HTR-8/SVneo (cell line): Measurements from ENCODE around the gene OR52B6.
"Not testable (repeated sequence)": the region's sequence is repeated elsewhere in the genome, so short reads cannot be mapped to it uniquely, and the experiment has no call there.

Experiments
- DNase-seq: peaks from one replicate; pipeline ENCODE4 v3.0.0; 2011; ENCODE audit warnings: low spot score, mixed read lengths; ENCODE audit not compliant: insufficient read length
- FAIRE-seq: peaks from 2 replicates; lab custom pipeline; 2011; peaks lifted over from hg19 to GRCh38; lab: Jason Lieb, UNC

OR52B6 gene

GRCh38 chr11:5580577-5580976 is at the start of gene OR52B6:
TSS of gene OR52B6 (plus strand) at chr11:5580877. CDS start at chr11:5580877, 0 bp downstream.
- no peak for FAIRE-seq
- DNase-seq = no peak

GRCh38 chr11:5531053-5531831 is 49.4 kb upstream of the OR52B6 start:
- DNase-seq (no peak), FAIRE-seq (no peak)

GRCh38 chr11:5534046-5534445 is 46.6 kb upstream of the OR52B6 start:
- FAIRE-seq = no peak
- DNase-seq = no peak

- no peak for FAIRE-seq
- no peak for DNase-seq
Measured at GRCh38 chr11:5536482-5536881, 44.2 kb upstream of the OR52B6 start.

- FAIRE-seq = no peak
Measured at GRCh38 chr11:5541427-5541826, 39.2 kb upstream of the OR52B6 start.

GRCh38 chr11:5546457-5546856 is 34.2 kb upstream of the OR52B6 start:
- DNase-seq (no peak), FAIRE-seq (no peak)

More at GRCh38 chr11:5541427-5541826, 39.2 kb upstream of the OR52B6 start:
- no peak for DNase-seq

- no peak for DNase-seq
- no peak for FAIRE-seq
Measured at GRCh38 chr11:5547982-5548381, 32.7 kb upstream of the OR52B6 start.

- FAIRE-seq (no peak), DNase-seq (no peak)
Measured at GRCh38 chr11:5548440-5548839, 32.2 kb upstream of the OR52B6 start, which contains the start of gene OR52H1. TSS of gene OR52H1 (minus strand) at chr11:5548540. CDS start at chr11:5545505, 3,035 bp downstream.

- no peak for FAIRE-seq
- DNase-seq = peak; percentile 14
Measured at GRCh38 chr11:5550440-5551095, 30.1 kb upstream of the OR52B6 start.

- no peak for FAIRE-seq
- no peak for DNase-seq
Measured at GRCh38 chr11:5553343-5553742, 27.3 kb upstream of the OR52B6 start.

GRCh38 chr11:5556596-5557188 is 24.0 kb upstream of the OR52B6 start:
- DNase-seq = no peak
- no peak for FAIRE-seq

- DNase-seq = no peak
- no peak for FAIRE-seq
Measured at GRCh38 chr11:5557751-5558150, 22.9 kb upstream of the OR52B6 start.

GRCh38 chr11:5564259-5565019 is 16.2 kb upstream of the OR52B6 start:
- no peak for DNase-seq
- no peak for FAIRE-seq

GRCh38 chr11:5574654-5575053 is 6.0 kb upstream of the OR52B6 start:
- DNase-seq (no peak), FAIRE-seq (no peak)

GRCh38 chr11:5575152-5575551 is 5.5 kb upstream of the OR52B6 start:
- FAIRE-seq (no peak), DNase-seq (no peak)

GRCh38 chr11:5577101-5577500 is 3.6 kb upstream of the OR52B6 start:
- no peak for DNase-seq
- FAIRE-seq = no peak

- FAIRE-seq (no peak), DNase-seq (no peak)
Measured at GRCh38 chr11:5581014-5581413, 337 bp downstream of the OR52B6 start.

- FAIRE-seq, DNase-seq: not testable (repeated sequence)
Measured at GRCh38 chr11:5584458-5584857, 3.8 kb downstream of the OR52B6 start.

GRCh38 chr11:5589906-5590305 is 9.2 kb downstream of the OR52B6 start:
- DNase-seq, FAIRE-seq: not testable (repeated sequence)

GRCh38 chr11:5591613-5592012 is 10.9 kb downstream of the OR52B6 start:
- DNase-seq = no peak
- FAIRE-seq = no peak
